IPS DF 19.7 (cell line): ENCODE data around the gene NSDHL.
"Not testable (repeated sequence)": the region's sequence is repeated elsewhere in the genome, so short reads cannot be mapped to it uniquely, and the experiment has no call there.

Experiments
- DNase-seq: peaks from one replicate; pipeline ENCODE4 v3.0.0-alpha.2; 2013; ENCODE audit warnings: low read depth, low spot score

NSDHL gene

GRCh38 chrX:152830312-152831305 lies at the start of gene NSDHL, which contains the start of gene CETN2:
Gene NSDHL (plus strand): TSS chrX:152831063. CDS start chrX:152846325, 15,262 bp downstream.
Gene CETN2 (minus strand): TSS chrX:152830757. CDS start chrX:152830710, 47 bp downstream.
- peak; percentile 74 for DNase-seq

GRCh38 chrX:152787062-152787461 lies 43.8 kb upstream of the NSDHL start:
- not testable (repeated sequence) for DNase-seq

GRCh38 chrX:152798945-152799344 lies 31.9 kb upstream of the NSDHL start:
- DNase-seq = no peak

GRCh38 chrX:152806035-152806434 lies 24.8 kb upstream of the NSDHL start:
- no peak for DNase-seq

- no peak for DNase-seq
Measured at GRCh38 chrX:152810403-152810802, 20.5 kb upstream of the NSDHL start.

- DNase-seq = no peak
Measured at GRCh38 chrX:152813206-152813605, 17.7 kb upstream of the NSDHL start.

- DNase-seq = no peak
Measured at GRCh38 chrX:152814048-152814447, 16.8 kb upstream of the NSDHL start.

GRCh38 chrX:152817078-152817764 lies 13.6 kb upstream of the NSDHL start:
- DNase-seq = no peak

- no peak for DNase-seq
Measured at GRCh38 chrX:152818356-152818755, 12.5 kb upstream of the NSDHL start.

- DNase-seq = no peak
Measured at GRCh38 chrX:152819266-152819665, 11.6 kb upstream of the NSDHL start.

- no peak for DNase-seq
Measured at GRCh38 chrX:152819732-152820131, 11.1 kb upstream of the NSDHL start.

GRCh38 chrX:152821145-152821765 lies 9.6 kb upstream of the NSDHL start:
- peak; percentile 15 for DNase-seq

- no peak for DNase-seq
Measured at GRCh38 chrX:152822383-152823086, 8.3 kb upstream of the NSDHL start.

GRCh38 chrX:152823657-152824056 lies 7.2 kb upstream of the NSDHL start:
- DNase-seq = no peak

GRCh38 chrX:152824841-152825374 lies 6.0 kb upstream of the NSDHL start:
- no peak for DNase-seq

- DNase-seq = no peak
Measured at GRCh38 chrX:152831391-152831790, 528 bp downstream of the NSDHL start.

- no peak for DNase-seq
Measured at GRCh38 chrX:152832520-152832919, 1.7 kb downstream of the NSDHL start.

- no peak for DNase-seq
Measured at GRCh38 chrX:152833378-152833777, 2.5 kb downstream of the NSDHL start.

- not testable (repeated sequence) for DNase-seq
Measured at GRCh38 chrX:152835470-152835869, 4.6 kb downstream of the NSDHL start.

GRCh38 chrX:152842772-152843338 lies 12.0 kb downstream of the NSDHL start:
- no peak for DNase-seq

GRCh38 chrX:152843852-152844251 lies 13.0 kb downstream of the NSDHL start:
- DNase-seq = no peak
